ENCODE results near the gene RBMX. TPM values are rescaled to one million over a fixed set of nuclear protein-coding genes. Genes with fewer than 3 reads are reported as not detected.
A peak's percentile ranks its signal among the peaks of the same experiment; 100 is the strongest.

Gene RBMX
- total RNA-seq, 4 donors from 2014 or later = 126 to 219 (median 159) TPM

GRCh38 chrX:136870064-136870463 lies 10.5 kb downstream of the RBMX start:
- no peak for TF ChIP-seq EP300 (IDR thresholded peaks at IDR 0.05)
- no peak for TF ChIP-seq POLR2A (IDR thresholded peaks at IDR 0.05; ENCODE audit: low read depth)
- TF ChIP-seq CTCF (IDR thresholded peaks at IDR 0.05) = no peak
- no peak for TF ChIP-seq POLR2AphosphoS5 (IDR thresholded peaks at IDR 0.05)
- 79% methylated on average over 1 of the region's 1 CpG for WGBS
- H3K4me1 ChIP-seq = peaks cover 0 to 23% (median 13%) of the 10 kb centered on the region in 4 donors
- no peak overlapping the region for H3K27ac ChIP-seq (replicated peaks in 1 of 4)
- H3K36me3 ChIP-seq = peaks cover 9 to 67% (median 47%) of the 10 kb centered on the region in 4 donors
- DNase-seq (ENCODE audit: extremely low spot score) = no peak
- intact Hi-C loops (cut with DNase I) = no loop called here
- no peaks in the 10 kb centered on the region for H3K27me3 ChIP-seq
- no peaks in the 10 kb centered on the region for H3K9me3 ChIP-seq
- no peak overlapping the region for H3K4me3 ChIP-seq

GRCh38 chrX:136868283-136869055 lies 12.1 kb downstream of the RBMX start:
- DNase-seq (ENCODE audit: extremely low spot score) = no peak
- intact Hi-C loops (cut with DNase I) = no loop called here
- H3K4me1 ChIP-seq = peaks cover 0 to 23% (median 13%) of the 10 kb centered on the region in 4 donors
- H3K4me3 ChIP-seq = no peak overlapping the region
- 93% methylated on average over 9 of the region's 9 CpGs for WGBS
- TF ChIP-seq EP300 (IDR thresholded peaks at IDR 0.05) (no peak), CTCF (IDR thresholded peaks at IDR 0.05) (no peak), POLR2A (IDR thresholded peaks at IDR 0.05; ENCODE audit: low read depth) (no peak), POLR2AphosphoS5 (IDR thresholded peaks at IDR 0.05) (no peak)
- H3K9me3 ChIP-seq = no peaks in the 10 kb centered on the region
- H3K27me3 ChIP-seq = no peaks in the 10 kb centered on the region
- H3K36me3 ChIP-seq = peaks cover 6 to 58% (median 39%) of the 10 kb centered on the region in 4 donors
- peak overlapping the region in 1 of 4 donors; percentile 72 for H3K27ac ChIP-seq (replicated peaks in 1 of 4)

- Histone ChIP-seq H3K36me3 (peaks cover 6 to 51% (median 35%) of the 10 kb centered on the region in 4 donors), H3K4me1 (peaks cover 0 to 23% (median 13%) of the 10 kb centered on the region in 4 donors), H3K27ac (replicated peaks in 1 of 4) (peak overlapping the region in 2 of 4 donors; percentile 25 to 72), H3K9me3 (no peaks in the 10 kb centered on the region), H3K27me3 (no peaks in the 10 kb centered on the region), H3K4me3 (no peak overlapping the region)
- DNase-seq (ENCODE audit: extremely low spot score) = no peak
- 47% methylated on average over 3 of the region's 3 CpGs for WGBS
- intact Hi-C loops (cut with DNase I) = no loop called here
- TF ChIP-seq CTCF (IDR thresholded peaks at IDR 0.05) = no peak
- TF ChIP-seq EP300 (IDR thresholded peaks at IDR 0.05) = no peak
- TF ChIP-seq POLR2A (IDR thresholded peaks at IDR 0.05; ENCODE audit: low read depth) = no peak
- TF ChIP-seq POLR2AphosphoS5 (IDR thresholded peaks at IDR 0.05) = no peak
Measured at GRCh38 chrX:136867518-136867917, 13.0 kb downstream of the RBMX start.

GRCh38 chrX:136867096-136867491 lies 13.4 kb downstream of the RBMX start:
- H3K36me3 ChIP-seq = peaks cover 6 to 51% (median 35%) of the 10 kb centered on the region in 4 donors
- H3K27ac ChIP-seq (replicated peaks in 1 of 4) = peak overlapping the region in 3 of 4 donors; percentile 43 to 72 (median 48)
- DNase-seq (ENCODE audit: extremely low spot score) = no peak
- no peaks in the 10 kb centered on the region for H3K27me3 ChIP-seq
- H3K9me3 ChIP-seq = no peaks in the 10 kb centered on the region
- intact Hi-C loops (cut with DNase I) = no loop called here
- TF ChIP-seq POLR2AphosphoS5 (IDR thresholded peaks at IDR 0.05) = no peak
- peaks cover 0 to 23% (median 13%) of the 10 kb centered on the region in 4 donors for H3K4me1 ChIP-seq
- 51% methylated on average over 4 of the region's 4 CpGs for WGBS
- no peak overlapping the region for H3K4me3 ChIP-seq

GRCh38 chrX:136866337-136867095 lies 14.0 kb downstream of the RBMX start:
- TF ChIP-seq POLR2AphosphoS5 (IDR thresholded peaks at IDR 0.05) (no peak), POLR2A (IDR thresholded peaks at IDR 0.05; ENCODE audit: low read depth) (no peak), EP300 (IDR thresholded peaks at IDR 0.05) (no peak)
- Histone ChIP-seq H3K9me3 (no peaks in the 10 kb centered on the region), H3K4me1 (peaks cover 0 to 23% (median 13%) of the 10 kb centered on the region in 4 donors), H3K27me3 (no peaks in the 10 kb centered on the region), H3K27ac (replicated peaks in 1 of 4) (peak overlapping the region in 3 of 4 donors; percentile 43 to 72 (median 48)), H3K36me3 (peaks cover under 1 to 50% (median 36%) of the 10 kb centered on the region in 4 donors), H3K4me3 (no peak overlapping the region)
- WGBS = 64% methylated on average over 14 of the region's 14 CpGs
- no peak for DNase-seq (ENCODE audit: extremely low spot score)
- intact Hi-C loops (cut with DNase I) = no loop called here
